Left lung (tissue), 10 donors: ENCODE data around the gene NENF. TPM values are rescaled to one million over a fixed set of nuclear protein-coding genes. Genes with fewer than 3 reads are reported as not detected.

Experiments used
- ATAC-seq: fragments of 200-7000 bp; cut with Tn5 transposase; one replicate; pipeline ENCODE4 v1.9.1; 2020; ENCODE audit warnings: moderate library complexity
- DNase-seq, 4 donors: peaks; one replicate each; pipeline ENCODE4 v3.0.0-alpha.2; 2013 to 2020
- H3K27ac ChIP-seq, 2 donors: fragments of 200-600 bp; sonication (generic) in 1 of 2; one replicate each; pipeline versions ENCODE4 v1.5.0 to v1.8.0; 2020 to 2021
- H3K27me3 ChIP-seq, 2 donors: fragments of 200-600 bp; sonication (generic) in 1 of 2; one replicate each; pipeline versions ENCODE4 v1.5.0 to v1.8.0; 2020 to 2021
- H3K36me3 ChIP-seq, 2 donors: fragments of 200-600 bp; sonication (generic) in 1 of 2; one replicate each; pipeline versions ENCODE4 v1.5.0 to v1.8.0; 2020 to 2021
- H3K4me1 ChIP-seq, 2 donors: fragments of 200-600 bp; one replicate each; pipeline ENCODE4 v1.8.0; 2021
- H3K4me3 ChIP-seq, 2 donors: fragments of 200-600 bp; sonication (generic) in 1 of 2; one replicate each; pipeline versions ENCODE4 v1.5.0 to v1.8.0; 2020 to 2021; ENCODE audit warnings: mild to moderate bottlenecking in 1 of 2
- H3K9me3 ChIP-seq, 2 donors: fragments of 200-600 bp; sonication (generic) in 1 of 2; one replicate each; pipeline versions ENCODE4 v1.5.0 to v1.8.0; 2020 to 2021
- CTCF ChIP-seq, 2 donors: fragments of 200-600 bp; sonication (generic) in 1 of 2; IDR thresholded peaks; one replicate each; pipeline versions ENCODE4 v1.5.0 to v1.8.0; 2021; ENCODE audit warnings: antibody characterized with exemption in 2 of 2
- intact Hi-C, 2 donors: fragments of 100-400 bp; cut with DNase I; formaldehyde crosslinking; loops; one replicate each; pipeline versions ENCODE4 v1.11.2 to v1.14.2; 2022
- polyA plus RNA-seq, 6 donors: library from polyadenylated mRNA; unstranded; fragments of 120-200 nt; gene quantifications; one replicate each; pipeline ENCODE4 v1.2.1, GENCODE V29; 2013; ENCODE audit not compliant: insufficient read length in 6 of 6
- total RNA-seq, 2 donors: library from RNA; stranded (reverse); fragmentation: NEBNext Ultra II Directional; extraction: Animal tissue kit (Norgen Biotek cat#: 25700); gene quantifications; one replicate each; pipeline ENCODE4 v1.2.1, GENCODE V29; 2021
- donor health status: DM: no; HTN: yes; CAD: no.
- donor health status: DM: no; HTN: no; CAD: no.

The NENF gene
- total and polyA plus RNA-seq, 8 donors: 43.2 to 54.4 (median 48.1) TPM

DNA sequence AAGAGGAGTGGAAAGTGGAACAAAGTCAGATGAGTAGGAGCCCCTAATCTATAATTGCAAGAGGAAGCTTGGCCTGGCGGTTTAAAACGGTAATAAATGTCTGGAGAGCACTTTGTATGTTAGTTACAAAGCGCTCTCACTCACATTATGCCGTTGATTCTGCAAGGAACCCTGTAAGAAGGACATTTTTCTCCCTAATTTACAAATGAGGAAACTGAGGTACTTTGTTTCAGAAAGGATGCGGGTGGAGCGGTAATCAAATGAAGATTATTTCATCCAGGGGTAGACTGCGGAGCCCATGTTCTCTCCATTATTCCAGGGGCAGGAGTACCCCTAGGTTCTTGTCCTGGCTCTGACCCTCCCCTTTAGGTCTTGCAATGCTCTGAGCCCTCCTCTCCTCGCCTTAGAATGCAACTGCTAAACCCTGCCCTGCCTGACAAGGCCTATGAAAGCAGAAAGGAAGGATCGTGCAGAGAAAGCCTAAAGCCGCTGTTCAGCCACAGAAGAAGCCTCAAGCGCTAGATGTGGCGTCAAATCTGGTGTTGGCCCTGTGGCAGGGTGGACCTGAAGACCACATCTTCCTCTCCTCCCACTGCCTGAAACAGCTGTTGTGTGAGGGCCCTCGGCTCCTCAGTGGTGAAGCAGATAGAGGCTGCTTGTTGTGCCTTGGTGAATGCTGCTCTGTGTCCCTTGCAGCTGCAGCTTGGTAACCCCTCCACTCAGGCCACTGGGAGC is 17.4 kb upstream of the NENF start:
- Histone ChIP-seq H3K4me3 (peak overlapping the region; percentile 88 to 90), H3K27ac (peak overlapping the region; percentile 51 to 70), H3K36me3 (peaks cover 0 to 9% of the 10 kb centered on the region in 2 donors), H3K9me3 (no peaks in the 10 kb centered on the region), H3K4me1 (peaks cover 0 to 42% of the 10 kb centered on the region in 2 donors), H3K27me3 (no peaks in the 10 kb centered on the region)
- intact Hi-C loops: no loop called here
- ATAC-seq: no peak
- DNase-seq: no peak
- no peak for TF ChIP-seq CTCF (IDR thresholded peaks at IDR 0.05)

- DNase-seq: no peak
- ATAC-seq: no peak
- no peaks in the 10 kb centered on the region for H3K9me3 ChIP-seq
- H3K27me3 ChIP-seq: peaks cover 0 to 3% of the 10 kb centered on the region in 2 donors
- no peak overlapping the region for H3K4me3 ChIP-seq
- H3K36me3 ChIP-seq: no peaks in the 10 kb centered on the region
- intact Hi-C loops: no loop called here
- TF ChIP-seq CTCF (IDR thresholded peaks at IDR 0.05): no peak
- H3K27ac ChIP-seq: no peak overlapping the region
- H3K4me1 ChIP-seq: no peaks in the 10 kb centered on the region
Measured at GRCh38 chr1:212421165-212421564, 11.6 kb upstream of the NENF start.

- Histone ChIP-seq H3K36me3 (no peaks in the 10 kb centered on the region), H3K9me3 (no peaks in the 10 kb centered on the region), H3K4me3 (no peak overlapping the region), H3K27me3 (peaks cover 0 to 3% of the 10 kb centered on the region in 2 donors), H3K27ac (no peak overlapping the region), H3K4me1 (no peaks in the 10 kb centered on the region)
- TF ChIP-seq CTCF (IDR thresholded peaks at IDR 0.05): no peak
- intact Hi-C loops: no loop called here
- DNase-seq: no peak
- ATAC-seq: no peak
Measured at GRCh38 chr1:212423879-212424278, 8.8 kb upstream of the NENF start.

- intact Hi-C loops: no loop called here
- H3K27ac ChIP-seq: no peak overlapping the region
- no peaks in the 10 kb centered on the region for H3K36me3 ChIP-seq
- DNase-seq (no peak), ATAC-seq (no peak)
- H3K4me3 ChIP-seq: no peak overlapping the region
- no peak for TF ChIP-seq CTCF (IDR thresholded peaks at IDR 0.05)
- no peaks in the 10 kb centered on the region for H3K27me3 ChIP-seq
- H3K4me1 ChIP-seq: peaks cover 0 to 4% of the 10 kb centered on the region in 2 donors
- no peaks in the 10 kb centered on the region for H3K9me3 ChIP-seq
Measured at GRCh38 chr1:212428496-212428895, 4.2 kb upstream of the NENF start.

DNA sequence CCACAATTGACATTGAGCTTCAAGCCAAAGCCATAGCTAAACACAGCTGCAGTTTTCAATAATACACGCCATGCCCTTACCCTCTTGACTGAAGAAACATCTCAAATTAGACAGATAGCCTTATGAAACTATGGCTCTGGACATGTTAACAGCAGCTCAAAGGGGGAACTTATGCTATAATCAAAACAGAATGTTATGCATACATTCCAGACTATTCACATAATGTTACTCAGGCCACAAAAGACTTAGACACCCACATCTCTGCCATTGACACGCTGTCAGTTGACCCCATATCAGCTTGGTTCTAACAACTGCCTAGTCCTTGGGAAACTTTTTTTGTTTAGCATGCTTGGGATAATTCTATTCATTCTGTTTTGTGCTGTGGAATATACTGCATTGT is 2.3 kb upstream of the NENF start:
- peaks cover 0 to 15% of the 10 kb centered on the region in 2 donors for H3K4me1 ChIP-seq
- no peak overlapping the region for H3K4me3 ChIP-seq
- no peaks in the 10 kb centered on the region for H3K36me3 ChIP-seq
- no peak for ATAC-seq
- H3K9me3 ChIP-seq: no peaks in the 10 kb centered on the region
- H3K27me3 ChIP-seq: no peaks in the 10 kb centered on the region
- no peak for TF ChIP-seq CTCF (IDR thresholded peaks at IDR 0.05)
- intact Hi-C loops: no loop called here
- H3K27ac ChIP-seq: no peak overlapping the region
- no peak for DNase-seq
